Tibial artery (tissue), 4 donors: ENCODE data around the gene RIPK3.

ENCODE experiments used
- DNase-seq, 2 donors: peaks; one replicate each; pipeline ENCODE4 v3.0.0-alpha.2; 2019
- H3K27ac ChIP-seq, 2 donors: fragments of 200-600 bp; sonication (generic) in 1 of 2; 1 replicate in 1 of 2; 2 replicates in 1 of 2; pipeline ENCODE4 v1.5.1; 2018 to 2019; ENCODE audit warnings: mild to moderate bottlenecking in 1 of 2
- H3K27me3 ChIP-seq, 2 donors: fragments of 200-600 bp; sonication (generic) in 1 of 2; one replicate each; pipeline versions ENCODE4 v1.5.1 to v1.6.0; 2016 to 2019
- H3K36me3 ChIP-seq, 3 donors: fragments of 200-600 bp; sonication (generic) in 2 of 3; one replicate each; pipeline ENCODE4 v1.5.1; 2016 to 2019; ENCODE audit warnings: mild to moderate bottlenecking in 2 of 3
- H3K4me1 ChIP-seq, 4 donors: fragments of 200-600 bp; sonication (generic) in 2 of 4; 1 replicate in 3 of 4; 2 replicates in 1 of 4; pipeline ENCODE4 v1.5.1; 2016 to 2019
- H3K4me3 ChIP-seq, 2 donors: fragments of 200-600 bp; sonication (generic) in 1 of 2; 1 replicate in 1 of 2; 2 replicates in 1 of 2; pipeline ENCODE4 v1.5.1; 2018 to 2019; ENCODE audit warnings: mild to moderate bottlenecking in 2 of 2
- H3K9me3 ChIP-seq, 3 donors: fragments of 200-600 bp; sonication (generic) in 1 of 3; one replicate each; pipeline ENCODE4 v1.5.1; 2016 to 2019
- intact Hi-C: fragments of 100-400 bp; cut with DNase I; formaldehyde crosslinking; loops from one replicate; pipeline ENCODE4 v1.15.0; 2023; ENCODE audit warnings: low total_unique reads
- TF ChIP-seq, protein P1 (sequence below), 2 experiments: fragments of 200-600 bp in 1 of 2; fragments of 450-650 bp in 1 of 2; IDR thresholded peaks; one replicate each; pipeline ENCODE4 v1.5.1; 2017 to 2019; ENCODE audit warnings: antibody characterized with exemption in 2 of 2, mild to moderate bottlenecking in 1 of 2, moderate library complexity in 1 of 2

RIPK3 gene

DNA sequence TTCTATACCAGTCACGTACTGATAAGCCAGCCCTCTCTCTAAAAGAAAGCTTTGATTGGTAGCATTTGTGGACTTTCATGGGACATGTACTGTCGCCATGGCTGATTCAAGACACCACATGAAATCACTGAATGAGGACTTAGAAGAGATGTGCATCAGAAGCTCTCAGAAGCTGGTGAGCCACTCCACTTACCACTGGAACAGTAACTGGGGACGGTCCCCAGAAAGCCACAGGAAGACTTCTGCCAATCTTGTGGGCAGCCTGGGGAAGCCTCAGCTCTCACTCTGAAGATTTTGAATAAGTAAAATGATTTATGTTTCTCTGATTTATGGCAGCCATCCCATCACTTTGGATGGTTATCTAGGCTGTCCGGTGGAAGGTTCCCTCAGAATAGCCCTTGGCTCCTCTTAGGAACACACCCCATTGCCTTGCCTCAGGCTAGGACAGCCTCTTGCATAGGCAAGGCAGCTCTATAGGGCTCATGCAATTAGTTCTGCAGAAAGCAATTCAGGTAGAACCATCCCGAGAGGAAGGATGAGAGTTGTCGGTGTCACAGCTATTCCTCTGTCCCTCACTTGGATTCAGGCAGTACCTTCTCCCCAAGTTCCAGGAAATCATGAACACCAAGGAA lies 50.0 kb downstream of the RIPK3 start:
- TF ChIP-seq, protein P1, sequence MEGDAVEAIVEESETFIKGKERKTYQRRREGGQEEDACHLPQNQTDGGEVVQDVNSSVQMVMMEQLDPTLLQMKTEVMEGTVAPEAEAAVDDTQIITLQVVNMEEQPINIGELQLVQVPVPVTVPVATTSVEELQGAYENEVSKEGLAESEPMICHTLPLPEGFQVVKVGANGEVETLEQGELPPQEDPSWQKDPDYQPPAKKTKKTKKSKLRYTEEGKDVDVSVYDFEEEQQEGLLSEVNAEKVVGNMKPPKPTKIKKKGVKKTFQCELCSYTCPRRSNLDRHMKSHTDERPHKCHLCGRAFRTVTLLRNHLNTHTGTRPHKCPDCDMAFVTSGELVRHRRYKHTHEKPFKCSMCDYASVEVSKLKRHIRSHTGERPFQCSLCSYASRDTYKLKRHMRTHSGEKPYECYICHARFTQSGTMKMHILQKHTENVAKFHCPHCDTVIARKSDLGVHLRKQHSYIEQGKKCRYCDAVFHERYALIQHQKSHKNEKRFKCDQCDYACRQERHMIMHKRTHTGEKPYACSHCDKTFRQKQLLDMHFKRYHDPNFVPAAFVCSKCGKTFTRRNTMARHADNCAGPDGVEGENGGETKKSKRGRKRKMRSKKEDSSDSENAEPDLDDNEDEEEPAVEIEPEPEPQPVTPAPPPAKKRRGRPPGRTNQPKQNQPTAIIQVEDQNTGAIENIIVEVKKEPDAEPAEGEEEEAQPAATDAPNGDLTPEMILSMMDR (IDR thresholded peaks at IDR 0.05): no peak
- Histone ChIP-seq H3K4me3 (no peak overlapping the region), H3K27ac (no peak overlapping the region), H3K36me3 (peaks cover 29 to 43% (median 38%) of the 10 kb centered on the region in 3 donors), H3K9me3 (no peaks in the 10 kb centered on the region), H3K4me1 (no peaks in the 10 kb centered on the region), H3K27me3 (no peaks in the 10 kb centered on the region)
- no peak for DNase-seq
- intact Hi-C loops: no loop called here

DNA sequence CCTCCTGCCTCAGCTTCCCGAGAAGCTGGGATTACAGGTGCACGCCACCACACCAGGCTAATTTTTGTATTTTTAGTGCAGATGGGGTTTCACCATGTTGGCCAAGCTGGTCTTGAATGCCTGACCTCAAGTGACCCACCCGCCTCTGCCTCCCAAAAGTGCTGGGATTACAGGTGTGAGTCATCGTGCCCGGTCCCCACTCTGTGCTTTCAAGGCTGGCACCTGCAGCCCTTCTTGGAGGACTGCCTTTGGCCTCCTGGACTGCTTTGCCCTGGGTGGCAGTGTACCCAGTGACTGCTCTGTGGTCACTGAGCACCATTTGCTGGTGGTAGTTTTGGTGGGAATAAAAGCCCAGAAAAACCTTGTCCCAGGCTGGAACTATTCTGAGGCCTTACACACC lies 52.8 kb downstream of the RIPK3 start:
- intact Hi-C loops: no loop called here
- Histone ChIP-seq H3K4me3 (no peak overlapping the region), H3K9me3 (no peaks in the 10 kb centered on the region), H3K27me3 (no peaks in the 10 kb centered on the region), H3K27ac (no peak overlapping the region), H3K4me1 (no peaks in the 10 kb centered on the region), H3K36me3 (peaks cover 15 to 30% (median 28%) of the 10 kb centered on the region in 3 donors)
- DNase-seq: no peak
- TF ChIP-seq, protein P1 (IDR thresholded peaks at IDR 0.05): no peak
